Tibial nerve (tissue), 4 donors: ENCODE data around the gene PFN1. TPM values are rescaled to one million over a fixed set of nuclear protein-coding genes. Genes with fewer than 3 reads are reported as not detected.

Source experiments
- DNase-seq, 2 donors: peaks; one replicate each; pipeline ENCODE4 v3.0.0-alpha.2; 2019; ENCODE audit warnings: low spot score in 2 of 2
- H3K27ac ChIP-seq, 4 donors: fragments of 200-600 bp; sonication (generic) in 3 of 4; one replicate each; pipeline ENCODE4 v1.5.1; 2017 to 2019; ENCODE audit warnings: mild to moderate bottlenecking in 1 of 4
- H3K27me3 ChIP-seq, 2 donors: fragments of 200-600 bp; sonication (generic) in 1 of 2; one replicate each; pipeline versions ENCODE4 v1.5.1 to v1.6.0; 2017 to 2019
- H3K36me3 ChIP-seq, 3 donors: fragments of 200-600 bp; sonication (generic); one replicate each; pipeline ENCODE4 v1.5.1; 2018 to 2019
- H3K4me1 ChIP-seq, 4 donors: fragments of 200-600 bp; sonication (generic) in 3 of 4; one replicate each; pipeline ENCODE4 v1.5.1; 2017 to 2019
- H3K4me3 ChIP-seq, 4 donors: fragments of 200-600 bp; sonication (generic) in 3 of 4; one replicate each; pipeline ENCODE4 v1.5.1; 2017 to 2019; ENCODE audit warnings: mild to moderate bottlenecking in 1 of 4, moderate library complexity in 1 of 4
- H3K9me3 ChIP-seq, 4 donors: fragments of 200-600 bp; sonication (generic) in 3 of 4; one replicate each; pipeline ENCODE4 v1.5.1; 2017 to 2019
- CTCF ChIP-seq, 5 experiments: fragments of 200-600 bp in 3 of 5; fragments of 450-650 bp in 2 of 5; sonication (generic) in 3 of 5; IDR thresholded peaks; one replicate each; pipeline ENCODE4 v1.5.1; 2016 to 2019; ENCODE audit warnings: antibody characterized with exemption in 5 of 5, mild to moderate bottlenecking in 3 of 5, moderate library complexity in 2 of 5
- EP300 ChIP-seq, 2 donors: sonication (generic); formaldehyde crosslinking; IDR thresholded peaks; one replicate each; pipeline ENCODE4 v1.6.1; 2017; ENCODE audit warnings: antibody characterized with exemption in 2 of 2, mild to moderate bottlenecking in 1 of 2
- POLR2A ChIP-seq, 2 donors: fragments of 450-650 bp; IDR thresholded peaks; one replicate each; pipeline ENCODE4 v1.6.1; 2017; ENCODE audit warnings: antibody characterized with exemption in 2 of 2, mild to moderate bottlenecking in 2 of 2, moderate library complexity in 2 of 2
- WGBS, 2 donors: methylation state at CpG; one replicate each; pipeline ENCODE4 v1.1.5; 2018; 5-methylcytosine and 5-hydroxymethylcytosine counted together
- total RNA-seq, 4 donors: library from RNA; depleted of rRNA; stranded (reverse); fragments of >200 nt; gene quantifications; one replicate each; pipeline ENCODE4 v1.1.0, GENCODE V29; 2016

The PFN1 gene
- total RNA-seq, 4 donors from 2014 or later = 422 to 1,004 (median 483) TPM

- H3K4me3 ChIP-seq = peak overlapping the region; percentile 30 to 54 (median 40)
- TF ChIP-seq CTCF (IDR thresholded peaks at IDR 0.05) (no peak), POLR2A (IDR thresholded peaks at IDR 0.05) (no peak), EP300 (IDR thresholded peaks at IDR 0.05) (no peak)
- DNase-seq = no peak
- peaks cover 0 to 38% (median 18%) of the 10 kb centered on the region in 3 donors for H3K36me3 ChIP-seq
- peak overlapping the region in 2 of 4 donors; percentile 62 to 75 for H3K27ac ChIP-seq
- no peaks in the 10 kb centered on the region for H3K9me3 ChIP-seq
- WGBS, 2 donors = 13 to 22% methylated on average over 8 to 30 of the region's 34 CpGs
- peaks cover 0 to 16% of the 10 kb centered on the region in 2 donors for H3K27me3 ChIP-seq
- H3K4me1 ChIP-seq = peaks cover 0 to 53% (median 22%) of the 10 kb centered on the region in 4 donors
These were observed 49.4 kb downstream of the PFN1 start for GRCh38 chr17:4898927-4899326.

DNA sequence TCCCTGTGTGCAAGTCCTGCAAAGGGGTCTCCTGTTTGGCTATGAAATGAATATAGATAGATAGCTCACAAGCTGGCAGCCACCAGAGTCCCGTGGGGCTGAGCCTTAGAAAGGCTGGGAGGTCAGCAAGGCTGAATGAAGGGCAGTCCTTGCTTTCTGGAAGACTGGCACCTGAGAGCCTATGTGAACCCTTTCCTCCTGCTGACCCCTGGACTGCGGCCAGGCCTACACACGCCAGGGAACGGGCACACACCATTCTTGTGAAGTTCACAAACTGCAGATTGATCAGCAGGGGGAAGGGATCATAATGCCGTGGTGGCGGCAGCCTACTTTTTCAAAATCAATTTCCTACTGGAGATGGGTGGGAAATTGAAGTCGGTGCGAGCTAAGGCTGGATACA is 50.0 kb downstream of the PFN1 start:
- Histone ChIP-seq H3K36me3 (peaks cover 3 to 44% (median 21%) of the 10 kb centered on the region in 3 donors), H3K27me3 (peaks cover 0 to 16% of the 10 kb centered on the region in 2 donors), H3K27ac (no peak overlapping the region), H3K4me3 (no peak overlapping the region), H3K4me1 (peaks cover 0 to 48% (median 21%) of the 10 kb centered on the region in 4 donors), H3K9me3 (no peaks in the 10 kb centered on the region)
- 78 to 83% methylated on average over 6 to 8 of the region's 8 CpGs for WGBS, 2 donors
- TF ChIP-seq CTCF (IDR thresholded peaks at IDR 0.05) = no peak
- no peak for TF ChIP-seq POLR2A (IDR thresholded peaks at IDR 0.05)
- no peak for TF ChIP-seq EP300 (IDR thresholded peaks at IDR 0.05)
- DNase-seq = no peak

- 88 to 94% methylated on average over 5 of the region's 5 CpGs for WGBS, 2 donors
- no peak overlapping the region for H3K27ac ChIP-seq
These were observed 50.5 kb downstream of the PFN1 start for GRCh38 chr17:4897785-4898184.

DNA sequence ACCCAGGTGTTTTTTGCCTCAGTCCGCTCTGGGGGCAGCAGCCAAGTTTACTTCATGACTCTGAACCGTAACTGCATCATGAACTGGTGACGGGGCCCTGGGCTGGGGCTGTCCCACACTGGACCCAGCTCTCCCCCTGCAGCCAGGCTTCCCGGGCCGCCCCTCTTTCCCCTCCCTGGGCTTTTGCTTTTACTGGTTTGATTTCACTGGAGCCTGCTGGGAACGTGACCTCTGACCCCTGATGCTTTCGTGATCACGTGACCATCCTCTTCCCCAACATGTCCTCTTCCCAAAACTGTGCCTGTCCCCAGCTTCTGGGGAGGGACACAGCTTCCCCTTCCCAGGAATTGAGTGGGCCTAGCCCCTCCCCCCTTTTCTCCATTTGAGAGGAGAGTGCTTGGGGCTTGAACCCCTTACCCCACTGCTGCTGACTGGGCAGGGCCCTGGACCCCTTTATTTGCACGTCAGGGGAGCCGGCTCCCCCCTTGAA is 51.1 kb downstream of the PFN1 start:
- Histone ChIP-seq H3K9me3 (no peaks in the 10 kb centered on the region), H3K27me3 (peaks cover 0 to 16% of the 10 kb centered on the region in 2 donors), H3K36me3 (peaks cover 6 to 55% (median 21%) of the 10 kb centered on the region in 3 donors), H3K4me3 (no peak overlapping the region), H3K4me1 (peaks cover 0 to 39% (median 16%) of the 10 kb centered on the region in 4 donors), H3K27ac (no peak overlapping the region)
- 67 to 76% methylated on average over 10 of the region's 10 CpGs for whole genome bisulfite sequencing, 2 donors
- DNase-seq = no peak
- no peak for TF ChIP-seq CTCF (IDR thresholded peaks at IDR 0.05)
- TF ChIP-seq POLR2A (IDR thresholded peaks at IDR 0.05) = no peak
- no peak for TF ChIP-seq EP300 (IDR thresholded peaks at IDR 0.05)

More at GRCh38 chr17:4897785-4898184, 50.5 kb downstream of the PFN1 start:
- Histone ChIP-seq H3K4me1 (peaks cover 0 to 43% (median 19%) of the 10 kb centered on the region in 4 donors), H3K36me3 (peaks cover 6 to 49% (median 21%) of the 10 kb centered on the region in 3 donors), H3K9me3 (no peaks in the 10 kb centered on the region), H3K4me3 (no peak overlapping the region), H3K27me3 (peaks cover 0 to 16% of the 10 kb centered on the region in 2 donors)
- DNase-seq = no peak
- TF ChIP-seq EP300 (IDR thresholded peaks at IDR 0.05) (no peak), CTCF (IDR thresholded peaks at IDR 0.05) (no peak), POLR2A (IDR thresholded peaks at IDR 0.05) (no peak)

- Histone ChIP-seq H3K4me3 (no peak overlapping the region), H3K9me3 (no peaks in the 10 kb centered on the region), H3K27me3 (peaks cover 0 to 16% of the 10 kb centered on the region in 2 donors), H3K36me3 (peaks cover 6 to 61% (median 21%) of the 10 kb centered on the region in 3 donors), H3K27ac (no peak overlapping the region), H3K4me1 (peaks cover 0 to 33% (median 14%) of the 10 kb centered on the region in 4 donors)
- 88 to 89% methylated on average over 17 to 27 of the region's 27 CpGs for WGBS, 2 donors
- TF ChIP-seq EP300 (IDR thresholded peaks at IDR 0.05) (no peak), POLR2A (IDR thresholded peaks at IDR 0.05) (no peak), CTCF (IDR thresholded peaks at IDR 0.05) (no peak)
- no peak for DNase-seq
These were observed 51.8 kb downstream of the PFN1 start for GRCh38 chr17:4896332-4897197.
